Tibial nerve (tissue), 4 donors: Measurements from ENCODE around the gene RASAL2.

ENCODE experiments used
- EP300 ChIP-seq, 2 donors: sonication (generic); formaldehyde crosslinking; IDR thresholded peaks; one replicate each; pipeline ENCODE4 v1.6.1; 2017; ENCODE audit warnings: antibody characterized with exemption in 2 of 2, mild to moderate bottlenecking in 1 of 2
- TF ChIP-seq, protein P1 (sequence below), 5 experiments: fragments of 200-600 bp in 3 of 5; fragments of 450-650 bp in 2 of 5; sonication (generic) in 3 of 5; IDR thresholded peaks; one replicate each; pipeline ENCODE4 v1.5.1; 2016 to 2019; ENCODE audit warnings: antibody characterized with exemption in 5 of 5, mild to moderate bottlenecking in 3 of 5, moderate library complexity in 2 of 5

DNA sequence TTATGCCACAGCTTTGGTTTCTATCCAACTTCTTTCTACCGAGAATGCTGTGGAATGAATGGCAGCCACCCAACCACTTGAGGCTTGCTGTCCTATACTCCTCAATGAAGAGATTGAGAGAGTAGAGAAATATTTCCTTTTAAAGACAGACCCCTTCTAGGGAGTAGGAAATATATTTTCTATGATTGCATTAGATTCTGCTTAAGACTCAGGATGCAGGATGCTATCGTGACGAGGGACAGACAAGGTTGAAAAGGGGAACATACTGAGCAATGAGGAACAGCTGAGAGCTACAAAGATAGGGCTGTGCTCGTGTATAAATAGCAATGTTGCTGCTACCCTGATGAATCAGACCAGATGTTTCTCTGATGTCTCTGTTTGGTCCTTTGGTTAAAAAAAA, 7.1 kb upstream of the RASAL2 start:
- TF ChIP-seq, protein P1, sequence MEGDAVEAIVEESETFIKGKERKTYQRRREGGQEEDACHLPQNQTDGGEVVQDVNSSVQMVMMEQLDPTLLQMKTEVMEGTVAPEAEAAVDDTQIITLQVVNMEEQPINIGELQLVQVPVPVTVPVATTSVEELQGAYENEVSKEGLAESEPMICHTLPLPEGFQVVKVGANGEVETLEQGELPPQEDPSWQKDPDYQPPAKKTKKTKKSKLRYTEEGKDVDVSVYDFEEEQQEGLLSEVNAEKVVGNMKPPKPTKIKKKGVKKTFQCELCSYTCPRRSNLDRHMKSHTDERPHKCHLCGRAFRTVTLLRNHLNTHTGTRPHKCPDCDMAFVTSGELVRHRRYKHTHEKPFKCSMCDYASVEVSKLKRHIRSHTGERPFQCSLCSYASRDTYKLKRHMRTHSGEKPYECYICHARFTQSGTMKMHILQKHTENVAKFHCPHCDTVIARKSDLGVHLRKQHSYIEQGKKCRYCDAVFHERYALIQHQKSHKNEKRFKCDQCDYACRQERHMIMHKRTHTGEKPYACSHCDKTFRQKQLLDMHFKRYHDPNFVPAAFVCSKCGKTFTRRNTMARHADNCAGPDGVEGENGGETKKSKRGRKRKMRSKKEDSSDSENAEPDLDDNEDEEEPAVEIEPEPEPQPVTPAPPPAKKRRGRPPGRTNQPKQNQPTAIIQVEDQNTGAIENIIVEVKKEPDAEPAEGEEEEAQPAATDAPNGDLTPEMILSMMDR (IDR thresholded peaks at IDR 0.05): no peak
- TF ChIP-seq EP300 (IDR thresholded peaks at IDR 0.05): no peak
